OCI-LY1 (cell line): ENCODE data around the gene IPCEF1.

Experiments
- H2AFZ ChIP-seq: fragments of 200-600 bp; sonication (generic), shearing (Covaris generic); 2 replicates; pipeline ENCODE4 v1.6.0; 2014; ENCODE audit warnings: antibody characterized with exemption, mild to moderate bottlenecking, low read length
- H3F3A ChIP-seq: fragments of 200-600 bp; sonication (generic), shearing (Covaris generic); 2 replicates; pipeline ENCODE4 v1.6.0; 2014; ENCODE audit warnings: mild to moderate bottlenecking, antibody characterized with exemption, low read length, moderate library complexity; ENCODE audit not compliant: insufficient read depth
- H3K27ac ChIP-seq: fragments of 200-600 bp; sonication (generic); 2 replicates; pipeline ENCODE4 v1.5.1; 2014; ENCODE audit warnings: low read length, mixed run types, mild to moderate bottlenecking, low read depth; ENCODE audit not compliant: poor library complexity, severe bottlenecking
- H3K27me3 ChIP-seq: fragments of 200-600 bp; sonication (generic); 2 replicates; pipeline ENCODE4 v1.6.0; 2014; ENCODE audit warnings: antibody characterized with exemption, mild to moderate bottlenecking, low read length, moderate library complexity; ENCODE audit not compliant: insufficient read depth
- H3K36me3 ChIP-seq: fragments of 200-600 bp; sonication (generic); 2 replicates; pipeline ENCODE4 v1.6.1; 2014; ENCODE audit warnings: mild to moderate bottlenecking, antibody characterized with exemption, low read length, moderate library complexity, mixed read lengths; ENCODE audit not compliant: insufficient read depth
- H3K4me1 ChIP-seq: fragments of 200-600 bp; sonication (generic); 2 replicates; pipeline ENCODE4 v1.5.1; 2014; ENCODE audit warnings: mild to moderate bottlenecking, low read length, moderate library complexity; ENCODE audit not compliant: insufficient read depth, severe bottlenecking
- H3K4me2 ChIP-seq: fragments of 200-600 bp; sonication (generic), shearing (Covaris generic); 2 replicates; pipeline ENCODE4 v1.6.1; 2014; ENCODE audit warnings: low read length
- H3K4me3 ChIP-seq: fragments of 200-600 bp; sonication (generic); 2 replicates; pipeline ENCODE4 v1.5.1; 2014; ENCODE audit warnings: low read length, low read depth, mild to moderate bottlenecking, mixed read lengths; ENCODE audit not compliant: poor library complexity, severe bottlenecking
- H3K79me2 ChIP-seq: fragments of 200-600 bp; shearing (Covaris generic); 2 replicates; pipeline ENCODE4 v1.6.1; 2016; ENCODE audit warnings: mixed run types, low read length, mixed read lengths; ENCODE audit not compliant: insufficient read depth
- H3K9ac ChIP-seq: fragments of 200-600 bp; sonication (generic), shearing (Covaris generic); 2 replicates; pipeline ENCODE4 v1.6.1; 2014; ENCODE audit warnings: mild to moderate bottlenecking, low read length, mixed read lengths
- H3K9me2 ChIP-seq: fragments of 200-600 bp; sonication (generic), shearing (Covaris generic); 2 replicates; pipeline ENCODE4 v1.6.1; 2014; ENCODE audit warnings: low read depth, mild to moderate bottlenecking, low read length, mixed read lengths
- H3K9me3 ChIP-seq: fragments of 200-600 bp; shearing (Covaris generic); 2 replicates; pipeline ENCODE4 v1.6.1; 2014; ENCODE audit warnings: low read length, mixed read lengths
- H4K20me1 ChIP-seq: fragments of 200-600 bp; sonication (generic), shearing (Covaris generic); 2 replicates; pipeline ENCODE4 v1.6.0; 2016; ENCODE audit warnings: mild to moderate bottlenecking, low read length; ENCODE audit not compliant: insufficient read depth
- CTCF ChIP-seq: fragments of 200-600 bp; sonication (generic), shearing (Covaris generic); IDR thresholded peaks from 2 replicates; pipeline ENCODE4 v1.5.1; 2017; ENCODE audit warnings: mild to moderate bottlenecking, antibody characterized with exemption, low read length, moderate library complexity, mixed read lengths
- EZH2 ChIP-seq: fragments of 200-600 bp; sonication (generic), shearing (Covaris generic); IDR thresholded peaks from 2 replicates; pipeline ENCODE4 v1.8.0; 2017; ENCODE audit warnings: borderline replicate concordance, mixed run types, mild to moderate bottlenecking, antibody characterized with exemption, low read length, moderate library complexity, mixed read lengths

Gene IPCEF1

GRCh38 chr6:154353626-154354025, 3.0 kb downstream of the IPCEF1 start:
- H3K36me3 ChIP-seq = no peaks in the 10 kb centered on the region
- no peak overlapping the region for H3K4me2 ChIP-seq
- no peaks in the 10 kb centered on the region for H3K79me2 ChIP-seq
- no peaks in the 10 kb centered on the region for H3K9me3 ChIP-seq
- H3K4me1 ChIP-seq = no peaks in the 10 kb centered on the region
- TF ChIP-seq EZH2 (no peak), CTCF (no peak)
- H3K27ac ChIP-seq = no peak overlapping the region
- no peak overlapping the region for H3K9ac ChIP-seq
- H3K4me3 ChIP-seq = no peak overlapping the region
- H3F3A ChIP-seq = no peaks in the 10 kb centered on the region
- H3K27me3 ChIP-seq = no peaks in the 10 kb centered on the region
- H2AFZ ChIP-seq = no peak overlapping the region
- no peaks in the 10 kb centered on the region for H4K20me1 ChIP-seq
- no peaks in the 10 kb centered on the region for H3K9me2 ChIP-seq

GRCh38 chr6:154352898-154353585, 3.6 kb downstream of the IPCEF1 start:
- Histone ChIP-seq H3K9me2 (no peaks in the 10 kb centered on the region), H3K27me3 (no peaks in the 10 kb centered on the region), H3K27ac (no peak overlapping the region), H4K20me1 (no peaks in the 10 kb centered on the region), H3K4me3 (no peak overlapping the region), H3K79me2 (no peaks in the 10 kb centered on the region), H2AFZ (no peak overlapping the region), H3K9ac (no peak overlapping the region), H3K9me3 (no peaks in the 10 kb centered on the region), H3K36me3 (no peaks in the 10 kb centered on the region), H3K4me1 (no peaks in the 10 kb centered on the region), H3K4me2 (no peak overlapping the region), H3F3A (no peaks in the 10 kb centered on the region)
- TF ChIP-seq EZH2 (no peak), CTCF (no peak)

- Histone ChIP-seq H3K9me2 (no peaks in the 10 kb centered on the region), H3K9ac (no peak overlapping the region), H3K27ac (no peak overlapping the region), H3K4me1 (no peaks in the 10 kb centered on the region), H3F3A (no peaks in the 10 kb centered on the region), H3K4me3 (no peak overlapping the region), H3K9me3 (no peaks in the 10 kb centered on the region), H3K4me2 (no peak overlapping the region), H4K20me1 (no peaks in the 10 kb centered on the region), H3K27me3 (no peaks in the 10 kb centered on the region), H2AFZ (no peak overlapping the region), H3K79me2 (no peaks in the 10 kb centered on the region), H3K36me3 (no peaks in the 10 kb centered on the region)
- no peak for TF ChIP-seq CTCF
- TF ChIP-seq EZH2 = no peak
These were observed 6.3 kb downstream of the IPCEF1 start for GRCh38 chr6:154350293-154350692.
